ENCODE results near the gene FBN1.

Gene FBN1

GRCh38 chr15:48451241-48451640 lies 194.3 kb downstream of the FBN1 start:
- Histone ChIP-seq H2AK5ac (ENCODE audit: low read depth, low read length) (no peak overlapping the region), H3K9ac (ENCODE audit: low read depth, low read length, poor library complexity) (no peak overlapping the region), H2AFZ (ENCODE audit: low read length) (no peak overlapping the region), H2BK120ac (ENCODE audit: low read depth, low read length) (no peak overlapping the region), H2BK5ac (ENCODE audit: low read length) (no peak overlapping the region), H3K4me1 (ENCODE audit: control insufficient read depth in 2 of 2, insufficient read depth in 1 of 2, low read depth in 1 of 2, low read length in 2 of 2) (no peaks in the 10 kb centered on the region), H3K27me3 (ENCODE audit: control insufficient read depth in 3 of 3, insufficient read depth in 3 of 3, low read depth in 1 of 3, low read length in 3 of 3) (no peaks in the 10 kb centered on the region), H3K79me1 (ENCODE audit: low read depth, low read length) (no peaks in the 10 kb centered on the region), H2BK12ac (ENCODE audit: low read length) (no peak overlapping the region), H3K23ac (ENCODE audit: low read depth, low read length, poor library complexity) (no peak overlapping the region), H3K4me3 (ENCODE audit: low read length in 2 of 2) (no peak overlapping the region), H4K8ac (ENCODE audit: low read depth, low read length) (no peak overlapping the region), H3K14ac (ENCODE audit: low read length) (no peak overlapping the region), H3K18ac (ENCODE audit: low read length) (no peak overlapping the region), H3K9me3 (replicated peaks in 1 of 2; ENCODE audit: control insufficient read depth in 2 of 2, insufficient read depth in 1 of 2, low read depth in 1 of 2, low read length in 2 of 2) (no peaks in the 10 kb centered on the region), H3K36me3 (replicated peaks in 1 of 2; ENCODE audit: control insufficient read depth in 2 of 2, insufficient read depth in 2 of 2, low read length in 2 of 2) (peaks cover 14 to 29% of the 10 kb centered on the region in 2 donors), H3K4ac (ENCODE audit: low read length) (no peak overlapping the region), H3K27ac (replicated peaks; ENCODE audit: low read length) (no peak overlapping the region), H3K4me2 (ENCODE audit: insufficient read depth, low read length, poor library complexity, severe bottlenecking) (no peak overlapping the region), H2BK15ac (ENCODE audit: low read length) (no peak overlapping the region), H4K91ac (ENCODE audit: low read depth, low read length, poor library complexity) (no peak overlapping the region)
- no CpG with 5 or more reads among the region's 3 CpGs for WGBS, 2 donors (ENCODE audit: extremely low coverage in 2 of 2, insufficient read length in 2 of 2, insufficient replicate concordance in 1 of 2)
- no peak for DNase-seq (ENCODE audit: low spot score)

- Histone ChIP-seq H3K27ac (replicated peaks; ENCODE audit: low read length) (no peak overlapping the region), H3K79me1 (ENCODE audit: low read depth, low read length) (no peaks in the 10 kb centered on the region), H3K4me2 (ENCODE audit: insufficient read depth, low read length, poor library complexity, severe bottlenecking) (no peak overlapping the region), H4K8ac (ENCODE audit: low read depth, low read length) (no peak overlapping the region), H4K91ac (ENCODE audit: low read depth, low read length, poor library complexity) (no peak overlapping the region), H3K4ac (ENCODE audit: low read length) (no peak overlapping the region), H2BK15ac (ENCODE audit: low read length) (no peak overlapping the region), H2BK12ac (ENCODE audit: low read length) (no peak overlapping the region), H3K18ac (ENCODE audit: low read length) (no peak overlapping the region), H3K9me3 (replicated peaks in 1 of 2; ENCODE audit: control insufficient read depth in 2 of 2, insufficient read depth in 1 of 2, low read depth in 1 of 2, low read length in 2 of 2) (no peaks in the 10 kb centered on the region), H3K4me3 (ENCODE audit: low read length in 2 of 2) (no peak overlapping the region), H3K36me3 (replicated peaks in 1 of 2; ENCODE audit: control insufficient read depth in 2 of 2, insufficient read depth in 2 of 2, low read length in 2 of 2) (peaks cover 9 to 18% of the 10 kb centered on the region in 2 donors), H3K14ac (ENCODE audit: low read length) (no peak overlapping the region), H3K9ac (ENCODE audit: low read depth, low read length, poor library complexity) (no peak overlapping the region), H2AK5ac (ENCODE audit: low read depth, low read length) (no peak overlapping the region), H2BK5ac (ENCODE audit: low read length) (no peak overlapping the region), H3K4me1 (ENCODE audit: control insufficient read depth in 2 of 2, insufficient read depth in 1 of 2, low read depth in 1 of 2, low read length in 2 of 2) (no peaks in the 10 kb centered on the region), H3K27me3 (ENCODE audit: control insufficient read depth in 3 of 3, insufficient read depth in 3 of 3, low read depth in 1 of 3, low read length in 3 of 3) (no peaks in the 10 kb centered on the region), H3K23ac (ENCODE audit: low read depth, low read length, poor library complexity) (no peak overlapping the region), H2BK120ac (ENCODE audit: low read depth, low read length) (no peak overlapping the region), H2AFZ (ENCODE audit: low read length) (no peak overlapping the region)
- WGBS, 2 donors (ENCODE audit: extremely low coverage in 2 of 2, insufficient read length in 2 of 2, insufficient replicate concordance in 1 of 2), result no CpG with 5 or more reads among the region's 3 CpGs
- no peak for DNase-seq (ENCODE audit: low spot score)
Measured at GRCh38 chr15:48449734-48450133, 195.8 kb downstream of the FBN1 start.

GRCh38 chr15:48447657-48448056 lies 197.9 kb downstream of the FBN1 start:
- no peak for DNase-seq (ENCODE audit: low spot score)
- Histone ChIP-seq H4K8ac (ENCODE audit: low read depth, low read length) (no peak overlapping the region), H2BK12ac (ENCODE audit: low read length) (no peak overlapping the region), H2AK5ac (ENCODE audit: low read depth, low read length) (no peak overlapping the region), H3K9ac (ENCODE audit: low read depth, low read length, poor library complexity) (no peak overlapping the region), H3K4ac (ENCODE audit: low read length) (no peak overlapping the region), H3K4me1 (ENCODE audit: control insufficient read depth in 2 of 2, insufficient read depth in 1 of 2, low read depth in 1 of 2, low read length in 2 of 2) (no peaks in the 10 kb centered on the region), H3K14ac (ENCODE audit: low read length) (no peak overlapping the region), H2BK120ac (ENCODE audit: low read depth, low read length) (no peak overlapping the region), H3K23ac (ENCODE audit: low read depth, low read length, poor library complexity) (no peak overlapping the region), H3K4me3 (ENCODE audit: low read length in 2 of 2) (no peak overlapping the region), H4K91ac (ENCODE audit: low read depth, low read length, poor library complexity) (no peak overlapping the region), H3K36me3 (replicated peaks in 1 of 2; ENCODE audit: control insufficient read depth in 2 of 2, insufficient read depth in 2 of 2, low read length in 2 of 2) (peaks cover 7 to 34% of the 10 kb centered on the region in 2 donors), H3K9me3 (replicated peaks in 1 of 2; ENCODE audit: control insufficient read depth in 2 of 2, insufficient read depth in 1 of 2, low read depth in 1 of 2, low read length in 2 of 2) (no peaks in the 10 kb centered on the region), H3K18ac (ENCODE audit: low read length) (no peak overlapping the region), H2AFZ (ENCODE audit: low read length) (no peak overlapping the region), H2BK15ac (ENCODE audit: low read length) (no peak overlapping the region), H3K27me3 (ENCODE audit: control insufficient read depth in 3 of 3, insufficient read depth in 3 of 3, low read depth in 1 of 3, low read length in 3 of 3) (no peaks in the 10 kb centered on the region), H2BK5ac (ENCODE audit: low read length) (no peak overlapping the region), H3K4me2 (ENCODE audit: insufficient read depth, low read length, poor library complexity, severe bottlenecking) (no peak overlapping the region), H3K27ac (replicated peaks; ENCODE audit: low read length) (no peak overlapping the region), H3K79me1 (ENCODE audit: low read depth, low read length) (no peaks in the 10 kb centered on the region)
- no CpG with 5 or more reads among the region's 1 CpG for WGBS, 2 donors (ENCODE audit: extremely low coverage in 2 of 2, insufficient read length in 2 of 2, insufficient replicate concordance in 1 of 2)

- Histone ChIP-seq H4K91ac (ENCODE audit: low read depth, low read length, poor library complexity) (no peak overlapping the region), H2AK5ac (ENCODE audit: low read depth, low read length) (no peak overlapping the region), H3K4me1 (ENCODE audit: control insufficient read depth in 2 of 2, insufficient read depth in 1 of 2, low read depth in 1 of 2, low read length in 2 of 2) (no peaks in the 10 kb centered on the region), H2BK15ac (ENCODE audit: low read length) (no peak overlapping the region), H3K18ac (ENCODE audit: low read length) (no peak overlapping the region), H4K8ac (ENCODE audit: low read depth, low read length) (no peak overlapping the region), H3K27me3 (ENCODE audit: control insufficient read depth in 3 of 3, insufficient read depth in 3 of 3, low read depth in 1 of 3, low read length in 3 of 3) (no peaks in the 10 kb centered on the region), H3K9ac (ENCODE audit: low read depth, low read length, poor library complexity) (no peak overlapping the region), H2BK12ac (ENCODE audit: low read length) (no peak overlapping the region), H2AFZ (ENCODE audit: low read length) (no peak overlapping the region), H2BK120ac (ENCODE audit: low read depth, low read length) (no peak overlapping the region), H3K4me3 (ENCODE audit: low read length in 2 of 2) (no peak overlapping the region), H3K14ac (ENCODE audit: low read length) (no peak overlapping the region), H3K4ac (ENCODE audit: low read length) (no peak overlapping the region), H2BK5ac (ENCODE audit: low read length) (no peak overlapping the region), H3K79me1 (ENCODE audit: low read depth, low read length) (no peaks in the 10 kb centered on the region), H3K4me2 (ENCODE audit: insufficient read depth, low read length, poor library complexity, severe bottlenecking) (no peak overlapping the region), H3K23ac (ENCODE audit: low read depth, low read length, poor library complexity) (no peak overlapping the region), H3K36me3 (replicated peaks in 1 of 2; ENCODE audit: control insufficient read depth in 2 of 2, insufficient read depth in 2 of 2, low read length in 2 of 2) (peaks cover 4 to 32% of the 10 kb centered on the region in 2 donors), H3K27ac (replicated peaks; ENCODE audit: low read length) (no peak overlapping the region), H3K9me3 (replicated peaks in 1 of 2; ENCODE audit: control insufficient read depth in 2 of 2, insufficient read depth in 1 of 2, low read depth in 1 of 2, low read length in 2 of 2) (no peaks in the 10 kb centered on the region)
- no peak for DNase-seq (ENCODE audit: low spot score)
- WGBS, 2 donors (ENCODE audit: extremely low coverage in 2 of 2, insufficient read length in 2 of 2, insufficient replicate concordance in 1 of 2), result no CpG with 5 or more reads among the region's 1 CpG
Measured at GRCh38 chr15:48447058-48447457, 198.5 kb downstream of the FBN1 start.
